HCT116 (cell line): ENCODE data around the gene CDYL. TPM values are rescaled to one million over a fixed set of nuclear protein-coding genes. Genes with fewer than 3 reads are reported as not detected.

Experiments
- ATAC-seq: fragments of 200-7000 bp; cut with Tn5 transposase; 2 replicates; pipeline ENCODE4 v1.9.1; 2020; ENCODE audit warnings: mild to moderate bottlenecking, moderate library complexity
- BruUV-seq: library from RNA; stranded (reverse); fragments of 400-500 nt; replicated peaks from 2 replicates; lab custom pipeline; 2021; lab: Mats Ljungman, UMichigan
- CTCF ChIA-PET: fragments of 300-600 bp; sonication (Branson Sonifier 250); formaldehyde crosslinking; loops from one replicate; lab custom pipeline; 2021; ENCODE audit warnings: antibody characterized with exemption; lab: Charles Lee
- POLR2A ChIA-PET: fragments of 300-600, 350-600 bp; sonication (Branson Sonifier 250); formaldehyde crosslinking; loops from one replicate; lab custom pipeline; 2021; ENCODE audit warnings: antibody characterized with exemption; lab: Charles Lee
- RAD21 ChIA-PET, 2 experiments: fragments of 300-600 bp; sonication (Branson Sonifier 250); formaldehyde crosslinking; loops; one replicate each; lab custom pipeline; 2023; ENCODE audit warnings: low total read pairs in 2 of 2; ENCODE audit not compliant: uncharacterized antibody in 2 of 2, unreplicated experiment in 2 of 2, low non-redundant PET in 1 of 2; lab: Charles Lee
- DNase-seq: peaks from one replicate; pipeline ENCODE4 v3.0.0-alpha.2; 2010; ENCODE audit warnings: low read depth, low spot score
- H2AFZ ChIP-seq: fragments of 200-600 bp; shearing (Covaris generic), sonication (generic); 2 replicates; pipeline ENCODE4 v1.6.1; 2017; ENCODE audit warnings: low read depth, mixed run types, mixed read lengths, antibody characterized with exemption, low read length; ENCODE audit not compliant: poor library complexity, severe bottlenecking
- H3K27ac ChIP-seq: 2 replicates; pipeline ENCODE4 v1.5.1; 2012; ENCODE audit warnings: low read depth, low read length
- H3K27me3 ChIP-seq: fragments of 200-600 bp; sonication (generic); 2 replicates; pipeline ENCODE4 v1.6.1; 2016; ENCODE audit warnings: mixed run types, low read length, mixed read lengths; ENCODE audit not compliant: insufficient read depth
- H3K36me3 ChIP-seq, 2 experiments: fragments of 200-500 bp in 1 of 2; fragments of 200-600 bp in 1 of 2; sonication (Bioruptor generic) in 1 of 2; sonication (generic) in 1 of 2; 2 replicates each; pipeline versions ENCODE4 v1.5.1 to v1.6.1; 2014 to 2016; ENCODE audit warnings: low read length in 2 of 2, inconsistent platforms in 1 of 2, mixed read lengths in 1 of 2, mixed run types in 1 of 2; ENCODE audit not compliant: insufficient read depth in 2 of 2, control insufficient read depth in 1 of 2
- H3K4me1 ChIP-seq, 2 experiments: fragments of 200-600 bp in 1 of 2; sonication (generic) in 1 of 2; 2 replicates each; pipeline versions ENCODE4 v1.5.1 to v1.6.1; 2012 to 2017; ENCODE audit warnings: low read length in 2 of 2, inconsistent platforms in 1 of 2, mild to moderate bottlenecking in 1 of 2, mixed read lengths in 1 of 2, mixed run types in 1 of 2, moderate library complexity in 1 of 2; ENCODE audit not compliant: insufficient read depth in 2 of 2, control insufficient read depth in 1 of 2
- H3K4me2 ChIP-seq: fragments of 200-600 bp; sonication (generic); 2 replicates; pipeline ENCODE4 v1.6.1; 2017; ENCODE audit warnings: mixed run types, low read length, mixed read lengths
- H3K4me3 ChIP-seq, 2 experiments: fragments of 200-600 bp in 1 of 2; sonication (generic) in 1 of 2; replicated peaks in 1 of 2; 2 replicates each; pipeline ENCODE4 v1.5.1; 2011 to 2016; ENCODE audit warnings: low read length in 2 of 2, control low read depth in 1 of 2, low read depth in 1 of 2, mild to moderate bottlenecking in 1 of 2, mixed read lengths in 1 of 2, mixed run types in 1 of 2
- H3K79me2 ChIP-seq: fragments of 200-600 bp; sonication (generic); 2 replicates; pipeline ENCODE4 v1.6.1; 2017; ENCODE audit warnings: mild to moderate bottlenecking, mixed run types, low read length, moderate library complexity, mixed read lengths; ENCODE audit not compliant: insufficient read depth
- H3K9ac ChIP-seq: fragments of 200-600 bp; sonication (generic); 2 replicates; pipeline ENCODE4 v1.6.1; 2016; ENCODE audit warnings: low read length, mixed read lengths
- H3K9me2 ChIP-seq: fragments of 200-600 bp; sonication (generic), shearing (Covaris generic); 2 replicates; pipeline ENCODE4 v1.6.1; 2017; ENCODE audit warnings: mixed run types, mild to moderate bottlenecking, moderate library complexity; ENCODE audit not compliant: insufficient read depth
- H3K9me3 ChIP-seq, 2 experiments: fragments of 200-500 bp in 1 of 2; fragments of 200-600 bp in 1 of 2; sonication (Bioruptor generic) in 1 of 2; sonication (generic) in 1 of 2; 2 replicates each; pipeline ENCODE4 v1.6.1; 2014 to 2017; ENCODE audit warnings: low read length in 2 of 2, mixed read lengths in 2 of 2, inconsistent platforms in 1 of 2, low read depth in 1 of 2, mild to moderate bottlenecking in 1 of 2, mixed run types in 1 of 2, moderate library complexity in 1 of 2; ENCODE audit not compliant: control insufficient read depth in 1 of 2, insufficient read depth in 1 of 2
- H4K20me1 ChIP-seq: fragments of 200-600 bp; sonication (generic), shearing (Covaris generic); 2 replicates; pipeline ENCODE4 v1.6.1; 2017; ENCODE audit warnings: mixed run types, mild to moderate bottlenecking, moderate library complexity; ENCODE audit not compliant: insufficient read depth
- CEBPB ChIP-seq: IDR thresholded peaks from 2 replicates; pipeline ENCODE4 v1.6.1; 2012; ENCODE audit warnings: low read depth
- ELF1 ChIP-seq: IDR thresholded peaks from 2 replicates; pipeline ENCODE4 v1.6.1; 2012; ENCODE audit warnings: low read depth, borderline replicate concordance
- EZH2 ChIP-seq: fragments of 200-600 bp; sonication (generic); IDR thresholded peaks from 2 replicates; pipeline ENCODE4 v1.6.1; 2017; ENCODE audit warnings: antibody characterized with exemption, mixed run types
- JUND ChIP-seq: IDR thresholded peaks from 2 replicates; pipeline ENCODE4 v1.6.1; 2012
- MAX ChIP-seq: IDR thresholded peaks from 2 replicates; pipeline ENCODE4 v1.6.1; 2012
- POLR2A ChIP-seq: IDR thresholded peaks from 2 replicates; pipeline ENCODE4 v1.7.0; 2011; ENCODE audit warnings: borderline replicate concordance; ENCODE audit not compliant: insufficient read depth, insufficient read length; ENCODE audit errors: extremely low read depth
- SIN3A ChIP-seq: IDR thresholded peaks from 2 replicates; pipeline ENCODE4 v1.6.1; 2012; ENCODE audit warnings: low read depth
- TCF7L2 ChIP-seq: IDR thresholded peaks from 2 replicates; pipeline ENCODE4 v1.7.0; 2011; ENCODE audit warnings: borderline replicate concordance, inconsistent platforms; ENCODE audit not compliant: insufficient read depth, insufficient read length; ENCODE audit errors: extremely low read depth
- YY1 ChIP-seq: IDR thresholded peaks from 2 replicates; pipeline ENCODE4 v1.6.1; 2011; ENCODE audit warnings: low read length, low read depth, moderate library complexity, mild to moderate bottlenecking; ENCODE audit not compliant: insufficient replicate concordance; ENCODE audit errors: extremely low read depth
- ZBTB33 ChIP-seq: IDR thresholded peaks from 2 replicates; pipeline ENCODE4 v1.6.1; 2011; ENCODE audit warnings: mild to moderate bottlenecking, low read length, moderate library complexity; ENCODE audit not compliant: insufficient replicate concordance; ENCODE audit errors: extremely low read depth
- intact Hi-C: fragments of 100-400 bp; cut with micrococcal nuclease; formaldehyde crosslinking; loops from 2 replicates; pipeline ENCODE4 v1.10.0; 2022
- total RNA-seq: library from RNA; stranded (reverse); gene quantifications from one replicate; pipeline ENCODE4 v1.2.1, GENCODE V29; 2021; ENCODE audit not compliant: unreplicated experiment

The CDYL gene
- total RNA-seq, 1 experiment from 2014 or later: 42.6 TPM

GRCh38 chr6:4819706-4820283 is 43.6 kb downstream of the CDYL start:
- intact Hi-C loops: no loop called here
- Histone ChIP-seq H2AFZ (no peak overlapping the region), H3K4me1 (no peaks in the 10 kb centered on the region), H3K79me2 (peaks cover 99% of the 10 kb centered on the region), H3K9me2 (no peaks in the 10 kb centered on the region), H3K4me2 (no peak overlapping the region), H3K9me3 (no peaks in the 10 kb centered on the region), H3K9ac (no peak overlapping the region), H3K27ac (no peak overlapping the region), H3K27me3 (no peaks in the 10 kb centered on the region), H3K36me3 (no peaks in the 10 kb centered on the region), H4K20me1 (peaks cover 10% of the 10 kb centered on the region; the same call in 1 of the 2 replicates), H3K4me3 (no peak overlapping the region)
- BruUV-seq: no TSS peak
- RAD21 ChIA-PET: no interaction called here
- ATAC-seq (no peak), DNase-seq (no peak)
- CTCF ChIA-PET: no interaction called here
- POLR2A ChIA-PET: no interaction called here
- TF ChIP-seq SIN3A: no peak
- TF ChIP-seq JUND: no peak
- no peak for TF ChIP-seq POLR2A
- no peak for TF ChIP-seq YY1
- no peak for TF ChIP-seq ZBTB33
- no peak for TF ChIP-seq ELF1
- TF ChIP-seq EZH2: no peak

GRCh38 chr6:4820704-4821276 is 44.6 kb downstream of the CDYL start:
- BruUV-seq: no TSS peak
- no peak overlapping the region for H2AFZ ChIP-seq
- ChIA-PET CTCF (no interaction called here), RAD21 (no interaction called here)
- H3K4me3 ChIP-seq: no peak overlapping the region
- no peak overlapping the region for H3K27ac ChIP-seq
- intact Hi-C loops: no loop called here
- no peaks in the 10 kb centered on the region for H3K4me1 ChIP-seq
- no peak overlapping the region for H3K9ac ChIP-seq
- peaks cover 7% of the 10 kb centered on the region; the same call in 1 of the 2 replicates for H4K20me1 ChIP-seq
- no peaks in the 10 kb centered on the region for H3K9me3 ChIP-seq
- no peaks in the 10 kb centered on the region for H3K36me3 ChIP-seq
- no peaks in the 10 kb centered on the region for H3K9me2 ChIP-seq
- ATAC-seq: no peak
- peaks cover 99% of the 10 kb centered on the region for H3K79me2 ChIP-seq
- H3K4me2 ChIP-seq: no peak overlapping the region
- TF ChIP-seq TCF7L2 (no peak), CEBPB (no peak), MAX (no peak)
- TF ChIP-seq, all 23 proteins: peak for 0
- H3K27me3 ChIP-seq: no peaks in the 10 kb centered on the region
- POLR2A ChIA-PET: no interaction called here
- no peak for DNase-seq
